HG03460 (cell line): Measurements from ENCODE around the gene RAB32.

Experiments used
- ATAC-seq: cut with Tn5 transposase; IDR thresholded peaks from one replicate; pipeline ENCODE4 v1.9.1; 2021; ENCODE audit not compliant: unreplicated experiment

Gene RAB32

DNA sequence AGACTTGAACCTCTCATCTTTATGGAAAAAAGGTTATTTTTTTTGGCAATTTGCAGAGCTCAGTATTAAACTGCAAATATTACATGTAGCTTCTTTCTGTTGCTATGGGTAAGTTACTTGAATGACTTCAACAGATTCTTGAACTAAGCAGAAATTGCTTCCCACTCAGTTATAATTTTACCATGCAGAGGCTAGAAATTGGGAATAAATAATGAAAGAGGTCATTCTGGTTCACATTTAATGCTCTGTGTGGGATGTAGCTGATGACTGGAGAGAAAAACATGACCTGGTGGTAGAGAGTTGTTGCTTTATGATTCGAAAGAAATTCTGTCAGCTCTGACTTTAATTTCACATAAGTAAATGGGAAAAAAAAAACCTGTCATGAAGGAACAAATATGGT, 38.3 kb downstream of the RAB32 start:
- ATAC-seq = no peak

- no peak for ATAC-seq
These were observed 39.2 kb downstream of the RAB32 start for GRCh38 chr6:146582857-146583256.

DNA sequence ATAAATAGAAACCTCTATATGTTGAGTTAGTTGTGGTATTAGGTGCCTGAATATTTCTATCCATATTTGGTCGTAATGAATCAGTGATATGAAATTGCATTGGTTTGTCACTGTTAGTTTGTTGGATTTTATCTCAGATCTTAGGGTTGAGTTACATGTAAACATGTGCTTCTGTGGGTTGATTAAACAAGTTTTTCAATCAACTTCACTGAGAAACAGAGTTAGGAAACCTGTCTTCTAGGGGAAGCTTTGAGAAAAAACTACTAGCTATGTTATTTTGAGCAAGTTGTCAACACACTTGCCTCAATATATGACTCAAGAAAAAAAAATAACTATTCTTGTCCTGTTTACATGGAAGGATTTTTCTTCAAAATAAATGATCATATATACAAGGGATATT, 40.3 kb downstream of the RAB32 start:
- no peak for ATAC-seq

DNA sequence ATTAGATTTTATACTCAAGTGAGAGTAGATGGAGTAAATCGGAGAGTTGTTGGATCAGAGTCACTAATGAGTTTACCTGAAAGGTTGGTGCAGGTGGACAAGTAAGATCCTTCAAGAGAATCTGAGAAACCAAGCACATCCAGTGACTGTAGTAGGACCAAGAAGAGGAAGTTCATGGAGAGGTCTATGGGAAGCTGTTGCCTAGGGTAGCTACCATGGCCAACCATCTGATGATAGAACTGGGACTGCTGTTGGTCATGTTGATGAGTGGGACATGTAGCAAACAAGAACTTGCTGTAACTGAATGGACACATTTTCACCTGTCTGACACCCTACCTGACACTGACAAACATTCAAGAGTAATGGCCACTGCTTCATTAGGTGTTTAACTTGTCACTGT, 43.8 kb downstream of the RAB32 start:
- no peak for ATAC-seq

- ATAC-seq = no peak
These were observed 46.9 kb downstream of the RAB32 start for GRCh38 chr6:146590492-146590891.

GRCh38 chr6:146592451-146592850, 48.8 kb downstream of the RAB32 start:
- no peak for ATAC-seq

DNA sequence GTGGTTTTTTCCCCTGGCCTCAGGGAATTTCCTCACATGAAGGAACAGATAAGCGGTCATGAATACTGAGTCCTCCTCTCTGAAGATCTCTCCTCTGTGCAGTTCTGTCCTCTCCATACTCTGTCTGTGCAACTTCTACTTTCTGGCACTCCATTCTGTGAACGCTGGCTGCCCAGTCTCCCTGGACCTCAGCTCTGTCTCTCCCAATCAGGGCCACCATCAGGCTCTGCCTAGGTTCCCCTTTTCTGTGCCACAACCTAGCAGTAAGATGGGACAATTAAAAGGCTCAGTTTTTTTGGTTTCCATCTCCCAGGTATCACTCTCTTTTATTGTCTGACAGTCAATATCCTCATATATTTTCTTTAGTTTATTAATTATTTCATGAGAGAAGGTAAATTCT, 50.4 kb downstream of the RAB32 start:
- no peak for ATAC-seq

- ATAC-seq = no peak
These were observed 50.9 kb downstream of the RAB32 start for GRCh38 chr6:146594495-146594894.

- no peak for ATAC-seq
These were observed 52.5 kb downstream of the RAB32 start for GRCh38 chr6:146595972-146596731.

GRCh38 chr6:146598772-146599405, 55.3 kb downstream of the RAB32 start, which contains the start of gene ADGB:
Gene ADGB (plus strand): TSS chr6:146598972. CDS start chr6:146599041, 69 bp downstream.
- ATAC-seq = no peak

GRCh38 chr6:146601352-146601751, 57.7 kb downstream of the RAB32 start:
- ATAC-seq = no peak

GRCh38 chr6:146602526-146602925, 58.9 kb downstream of the RAB32 start:
- ATAC-seq = no peak
